Measurements from ENCODE around the gene MICAL3.

GRCh38 chr22:17773606-17774205 lies 250.7 kb downstream of the MICAL3 start:
- TF ChIP-seq CTCF (IDR thresholded peaks at IDR 0.05) (no peak), POLR2A (IDR thresholded peaks at IDR 0.05) (no peak)

Measured in suprapubic skin (tissue), 3 donors.